ENCODE results near the gene ARSA. TPM values are rescaled to one million over a fixed set of nuclear protein-coding genes. Genes with fewer than 3 reads are reported as not detected.

Gene ARSA
- total and polyA plus RNA-seq, 2 experiments from 2014 or later: 8.1 to 8.2 TPM

GRCh38 chr22:50603511-50604255 is 24.3 kb downstream of the ARSA start:
- Histone ChIP-seq H3F3A (replicated peaks; ENCODE audit: low read depth) (no peaks in the 10 kb centered on the region), H3K27me3 (ENCODE audit: insufficient read depth) (peaks cover 76% of the 10 kb centered on the region), H3K36me3 (ENCODE audit: insufficient read depth) (no peaks in the 10 kb centered on the region), H3K27ac (ENCODE audit: low read depth) (no peak overlapping the region), H3K9me2 (ENCODE audit: insufficient read depth) (no peaks in the 10 kb centered on the region), H3K4me2 (peak overlapping the region; percentile 81), H3K4me3 (peak overlapping the region; percentile 51), H3K79me2 (replicated peaks; ENCODE audit: insufficient read depth) (no peaks in the 10 kb centered on the region), H2AFZ (peak overlapping the region; percentile 76; the same call in 1 of the 2 replicates), H4K20me1 (replicated peaks; ENCODE audit: insufficient read depth) (no peaks in the 10 kb centered on the region), H3K4me1 (ENCODE audit: insufficient read depth) (no peaks in the 10 kb centered on the region; the same call in 1 of the 2 replicates)
- Mint-ChIP-seq H3K27ac (no peak overlapping the region), H3K36me3 (ENCODE audit: low read depth) (peaks cover 3% of the 10 kb centered on the region; the same call in 1 of the 3 replicates), H3K9me3 (0 out of 3 replicates have a peak, but pooled peaks cover 3% of the 10 kb centered on the region), H3K4me1 (peaks cover 16% of the 10 kb centered on the region), H3K27me3 (ENCODE audit: insufficient read depth, low read depth, poor library complexity) (peaks cover 65% of the 10 kb centered on the region), H3K4me3 (0 out of 3 replicates have a peak overlapping the region, but pooled peaks have one; percentile 27)
- ATAC-seq: peak; percentile 20
- TF ChIP-seq, protein P1, sequence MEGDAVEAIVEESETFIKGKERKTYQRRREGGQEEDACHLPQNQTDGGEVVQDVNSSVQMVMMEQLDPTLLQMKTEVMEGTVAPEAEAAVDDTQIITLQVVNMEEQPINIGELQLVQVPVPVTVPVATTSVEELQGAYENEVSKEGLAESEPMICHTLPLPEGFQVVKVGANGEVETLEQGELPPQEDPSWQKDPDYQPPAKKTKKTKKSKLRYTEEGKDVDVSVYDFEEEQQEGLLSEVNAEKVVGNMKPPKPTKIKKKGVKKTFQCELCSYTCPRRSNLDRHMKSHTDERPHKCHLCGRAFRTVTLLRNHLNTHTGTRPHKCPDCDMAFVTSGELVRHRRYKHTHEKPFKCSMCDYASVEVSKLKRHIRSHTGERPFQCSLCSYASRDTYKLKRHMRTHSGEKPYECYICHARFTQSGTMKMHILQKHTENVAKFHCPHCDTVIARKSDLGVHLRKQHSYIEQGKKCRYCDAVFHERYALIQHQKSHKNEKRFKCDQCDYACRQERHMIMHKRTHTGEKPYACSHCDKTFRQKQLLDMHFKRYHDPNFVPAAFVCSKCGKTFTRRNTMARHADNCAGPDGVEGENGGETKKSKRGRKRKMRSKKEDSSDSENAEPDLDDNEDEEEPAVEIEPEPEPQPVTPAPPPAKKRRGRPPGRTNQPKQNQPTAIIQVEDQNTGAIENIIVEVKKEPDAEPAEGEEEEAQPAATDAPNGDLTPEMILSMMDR (conservative IDR thresholded peaks at IDR 0.05; ENCODE audit: low read depth in 2 of 2): no peak
- TF ChIP-seq ZNF331 (CRISPR knock-in tag; IDR thresholded peaks at IDR 0.05; ENCODE audit: low read depth) (no peak), JUNB (IDR thresholded peaks at IDR 0.05; ENCODE audit: unreplicated experiment) (no peak), REST (IDR thresholded peaks at IDR 0.05; ENCODE audit: unreplicated experiment) (peak; percentile 13), NANOG (IDR thresholded peaks at IDR 0.05; ENCODE audit: borderline replicate concordance) (no peak), STAT1 (IDR thresholded peaks at IDR 0.05; ENCODE audit: unreplicated experiment) (no peak), ETS1 (IDR thresholded peaks at IDR 0.05) (no peak), EZH2 (IDR thresholded peaks at IDR 0.05; ENCODE audit: low read depth, unreplicated experiment) (peak; percentile 90)
- TF ChIP-seq, protein P2, sequence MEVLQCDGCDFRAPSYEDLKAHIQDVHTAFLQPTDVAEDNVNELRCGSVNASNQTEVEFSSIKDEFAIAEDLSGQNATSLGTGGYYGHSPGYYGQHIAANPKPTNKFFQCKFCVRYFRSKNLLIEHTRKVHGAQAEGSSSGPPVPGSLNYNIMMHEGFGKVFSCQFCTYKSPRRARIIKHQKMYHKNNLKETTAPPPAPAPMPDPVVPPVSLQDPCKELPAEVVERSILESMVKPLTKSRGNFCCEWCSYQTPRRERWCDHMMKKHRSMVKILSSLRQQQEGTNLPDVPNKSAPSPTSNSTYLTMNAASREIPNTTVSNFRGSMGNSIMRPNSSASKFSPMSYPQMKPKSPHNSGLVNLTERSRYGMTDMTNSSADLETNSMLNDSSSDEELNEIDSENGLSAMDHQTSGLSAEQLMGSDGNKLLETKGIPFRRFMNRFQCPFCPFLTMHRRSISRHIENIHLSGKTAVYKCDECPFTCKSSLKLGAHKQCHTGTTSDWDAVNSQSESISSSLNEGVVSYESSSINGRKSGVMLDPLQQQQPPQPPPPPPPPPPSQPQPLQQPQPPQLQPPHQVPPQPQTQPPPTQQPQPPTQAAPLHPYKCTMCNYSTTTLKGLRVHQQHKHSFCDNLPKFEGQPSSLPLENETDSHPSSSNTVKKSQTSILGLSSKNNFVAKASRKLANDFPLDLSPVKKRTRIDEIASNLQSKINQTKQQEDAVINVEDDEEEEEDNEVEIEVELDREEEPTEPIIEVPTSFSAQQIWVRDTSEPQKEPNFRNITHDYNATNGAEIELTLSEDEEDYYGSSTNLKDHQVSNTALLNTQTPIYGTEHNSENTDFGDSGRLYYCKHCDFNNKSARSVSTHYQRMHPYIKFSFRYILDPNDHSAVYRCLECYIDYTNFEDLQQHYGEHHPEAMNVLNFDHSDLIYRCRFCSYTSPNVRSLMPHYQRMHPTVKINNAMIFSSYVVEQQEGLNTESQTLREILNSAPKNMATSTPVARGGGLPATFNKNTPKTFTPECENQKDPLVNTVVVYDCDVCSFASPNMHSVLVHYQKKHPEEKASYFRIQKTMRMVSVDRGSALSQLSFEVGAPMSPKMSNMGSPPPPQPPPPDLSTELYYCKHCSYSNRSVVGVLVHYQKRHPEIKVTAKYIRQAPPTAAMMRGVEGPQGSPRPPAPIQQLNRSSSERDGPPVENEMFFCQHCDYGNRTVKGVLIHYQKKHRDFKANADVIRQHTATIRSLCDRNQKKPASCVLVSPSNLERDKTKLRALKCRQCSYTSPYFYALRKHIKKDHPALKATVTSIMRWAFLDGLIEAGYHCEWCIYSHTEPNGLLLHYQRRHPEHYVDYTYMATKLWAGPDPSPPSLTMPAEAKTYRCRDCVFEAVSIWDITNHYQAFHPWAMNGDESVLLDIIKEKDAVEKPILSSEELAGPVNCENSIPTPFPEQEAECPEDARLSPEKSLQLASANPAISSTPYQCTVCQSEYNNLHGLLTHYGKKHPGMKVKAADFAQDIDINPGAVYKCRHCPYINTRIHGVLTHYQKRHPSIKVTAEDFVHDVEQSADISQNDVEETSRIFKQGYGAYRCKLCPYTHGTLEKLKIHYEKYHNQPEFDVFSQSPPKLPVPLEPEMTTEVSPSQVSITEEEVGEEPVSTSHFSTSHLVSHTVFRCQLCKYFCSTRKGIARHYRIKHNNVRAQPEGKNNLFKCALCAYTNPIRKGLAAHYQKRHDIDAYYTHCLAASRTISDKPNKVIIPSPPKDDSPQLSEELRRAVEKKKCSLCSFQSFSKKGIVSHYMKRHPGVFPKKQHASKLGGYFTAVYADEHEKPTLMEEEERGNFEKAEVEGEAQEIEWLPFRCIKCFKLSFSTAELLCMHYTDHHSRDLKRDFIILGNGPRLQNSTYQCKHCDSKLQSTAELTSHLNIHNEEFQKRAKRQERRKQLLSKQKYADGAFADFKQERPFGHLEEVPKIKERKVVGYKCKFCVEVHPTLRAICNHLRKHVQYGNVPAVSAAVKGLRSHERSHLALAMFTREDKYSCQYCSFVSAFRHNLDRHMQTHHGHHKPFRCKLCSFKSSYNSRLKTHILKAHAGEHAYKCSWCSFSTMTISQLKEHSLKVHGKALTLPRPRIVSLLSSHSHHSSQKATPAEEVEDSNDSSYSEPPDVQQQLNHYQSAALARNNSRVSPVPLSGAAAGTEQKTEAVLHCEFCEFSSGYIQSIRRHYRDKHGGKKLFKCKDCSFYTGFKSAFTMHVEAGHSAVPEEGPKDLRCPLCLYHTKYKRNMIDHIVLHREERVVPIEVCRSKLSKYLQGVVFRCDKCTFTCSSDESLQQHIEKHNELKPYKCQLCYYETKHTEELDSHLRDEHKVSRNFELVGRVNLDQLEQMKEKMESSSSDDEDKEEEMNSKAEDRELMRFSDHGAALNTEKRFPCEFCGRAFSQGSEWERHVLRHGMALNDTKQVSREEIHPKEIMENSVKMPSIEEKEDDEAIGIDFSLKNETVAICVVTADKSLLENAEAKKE (CRISPR knock-in tag; IDR thresholded peaks at IDR 0.05): no peak
- DNase-seq (ENCODE audit: low spot score): peak; percentile 60

Measured in GM23338 (cell line).